GM12865 (cell line): Measurements from ENCODE around the gene ARHGEF12.

Experiments
- DNase-seq: peaks from one replicate; pipeline ENCODE4 v3.0.0; 2010; ENCODE audit warnings: low read depth
- H3K4me3 ChIP-seq: 2 replicates; pipeline ENCODE4 v1.5.1; 2011; ENCODE audit warnings: mild to moderate bottlenecking, low read depth, low read length, control low read depth
- CTCF ChIP-seq: IDR thresholded peaks from 2 replicates; pipeline ENCODE4 v1.5.1; 2011; ENCODE audit warnings: low read length, control low read depth, low read depth, inconsistent platforms; ENCODE audit not compliant: insufficient read depth; ENCODE audit errors: missing control alignments

The ARHGEF12 gene

GRCh38 chr11:120448240-120448639 lies 112.0 kb downstream of the ARHGEF12 start:
- H3K4me3 ChIP-seq: no peak overlapping the region
- no peak for TF ChIP-seq CTCF
- DNase-seq: no peak

- TF ChIP-seq CTCF: no peak
- DNase-seq: no peak
- no peak overlapping the region for H3K4me3 ChIP-seq
Observed at GRCh38 chr11:120455487-120455886, 119.3 kb downstream of the ARHGEF12 start.

GRCh38 chr11:120457996-120458395 lies 121.8 kb downstream of the ARHGEF12 start:
- no peak for TF ChIP-seq CTCF
- H3K4me3 ChIP-seq: no peak overlapping the region
- no peak for DNase-seq

- no peak for DNase-seq
- no peak overlapping the region for H3K4me3 ChIP-seq
- no peak for TF ChIP-seq CTCF
Observed at GRCh38 chr11:120462825-120463224, 126.6 kb downstream of the ARHGEF12 start.

GRCh38 chr11:120465921-120466534 lies 129.8 kb downstream of the ARHGEF12 start:
- no peak for TF ChIP-seq CTCF
- no peak overlapping the region for H3K4me3 ChIP-seq
- peak; percentile 2 for DNase-seq

GRCh38 chr11:120467627-120468026 lies 131.4 kb downstream of the ARHGEF12 start:
- no peak for DNase-seq
- TF ChIP-seq CTCF: no peak
- no peak overlapping the region for H3K4me3 ChIP-seq

- no peak for TF ChIP-seq CTCF
- H3K4me3 ChIP-seq: no peak overlapping the region
- DNase-seq: no peak
Observed at GRCh38 chr11:120471131-120471530, 134.9 kb downstream of the ARHGEF12 start.
